Adrenal gland (tissue), 5 donors: ENCODE data around the gene SREBF2.

Experiments used
- CTCF ChIP-seq, 6 experiments: fragments of 450-650 bp in 4 of 6; fragments of 200-600 bp in 2 of 6; sonication (generic) in 1 of 6; IDR thresholded peaks; 1 replicate in 5 of 6; 2 replicates in 1 of 6; pipeline versions ENCODE4 v1.5.1 to v1.8.0; 2016 to 2021; ENCODE audit warnings: antibody characterized with exemption in 6 of 6, mild to moderate bottlenecking in 2 of 6, moderate library complexity in 1 of 6
- POLR2A ChIP-seq, 2 donors: fragments of 450-650 bp; IDR thresholded peaks; one replicate each; pipeline ENCODE4 v1.6.1; 2017; ENCODE audit warnings: antibody characterized with exemption in 2 of 2, mild to moderate bottlenecking in 2 of 2, moderate library complexity in 1 of 2
- donor health status: DM: no; HTN: no; CAD: no.

- TF ChIP-seq CTCF (IDR thresholded peaks at IDR 0.05) (no peak), POLR2A (IDR thresholded peaks at IDR 0.05) (no peak)
Observed at GRCh38 chr22:41873391-41873790, 40.5 kb downstream of the SREBF2 start.
